Skeletal muscle tissue (tissue), 4 donors: ENCODE data around the gene PLXND1. TPM values are rescaled to one million over a fixed set of nuclear protein-coding genes. Genes with fewer than 3 reads are reported as not detected.

Experiments used
- H3K27ac ChIP-seq: one replicate; pipeline ENCODE4 v1.7.0; 2013; ENCODE audit warnings: mild to moderate bottlenecking, low read depth, low read length, inconsistent platforms
- H3K27me3 ChIP-seq, 3 donors: one replicate each; pipeline ENCODE4 v1.7.0; 2013; ENCODE audit warnings: low read length in 3 of 3; ENCODE audit not compliant: control insufficient read depth in 3 of 3, insufficient read depth in 3 of 3
- H3K36me3 ChIP-seq, 3 donors: one replicate each; pipeline ENCODE4 v1.7.0; 2013; ENCODE audit warnings: low read length in 3 of 3; ENCODE audit not compliant: control insufficient read depth in 3 of 3, insufficient read depth in 3 of 3
- H3K4me1 ChIP-seq, 3 donors: one replicate each; pipeline ENCODE4 v1.7.0; 2013; ENCODE audit warnings: low read length in 3 of 3, mild to moderate bottlenecking in 3 of 3; ENCODE audit not compliant: control insufficient read depth in 3 of 3, insufficient read depth in 3 of 3
- H3K4me3 ChIP-seq, 3 donors: one replicate each; pipeline ENCODE4 v1.7.0; 2013; ENCODE audit warnings: low read length in 3 of 3
- H3K9ac ChIP-seq, 3 donors: one replicate each; pipeline ENCODE4 v1.7.0; 2013; ENCODE audit warnings: low read length in 3 of 3, mild to moderate bottlenecking in 3 of 3, moderate library complexity in 2 of 3, low read depth in 1 of 3
- H3K9me3 ChIP-seq, 3 donors: one replicate each; pipeline ENCODE4 v1.7.0; 2013; ENCODE audit warnings: low read length in 3 of 3; ENCODE audit not compliant: control insufficient read depth in 3 of 3
- total RNA-seq: library from RNA; depleted of rRNA; stranded (reverse); fragments of >200 nt; gene quantifications from one replicate; pipeline ENCODE4 v1.2.3, GENCODE V29; 2014
- donor health status: Osteomylitis.

The PLXND1 gene, protein sequence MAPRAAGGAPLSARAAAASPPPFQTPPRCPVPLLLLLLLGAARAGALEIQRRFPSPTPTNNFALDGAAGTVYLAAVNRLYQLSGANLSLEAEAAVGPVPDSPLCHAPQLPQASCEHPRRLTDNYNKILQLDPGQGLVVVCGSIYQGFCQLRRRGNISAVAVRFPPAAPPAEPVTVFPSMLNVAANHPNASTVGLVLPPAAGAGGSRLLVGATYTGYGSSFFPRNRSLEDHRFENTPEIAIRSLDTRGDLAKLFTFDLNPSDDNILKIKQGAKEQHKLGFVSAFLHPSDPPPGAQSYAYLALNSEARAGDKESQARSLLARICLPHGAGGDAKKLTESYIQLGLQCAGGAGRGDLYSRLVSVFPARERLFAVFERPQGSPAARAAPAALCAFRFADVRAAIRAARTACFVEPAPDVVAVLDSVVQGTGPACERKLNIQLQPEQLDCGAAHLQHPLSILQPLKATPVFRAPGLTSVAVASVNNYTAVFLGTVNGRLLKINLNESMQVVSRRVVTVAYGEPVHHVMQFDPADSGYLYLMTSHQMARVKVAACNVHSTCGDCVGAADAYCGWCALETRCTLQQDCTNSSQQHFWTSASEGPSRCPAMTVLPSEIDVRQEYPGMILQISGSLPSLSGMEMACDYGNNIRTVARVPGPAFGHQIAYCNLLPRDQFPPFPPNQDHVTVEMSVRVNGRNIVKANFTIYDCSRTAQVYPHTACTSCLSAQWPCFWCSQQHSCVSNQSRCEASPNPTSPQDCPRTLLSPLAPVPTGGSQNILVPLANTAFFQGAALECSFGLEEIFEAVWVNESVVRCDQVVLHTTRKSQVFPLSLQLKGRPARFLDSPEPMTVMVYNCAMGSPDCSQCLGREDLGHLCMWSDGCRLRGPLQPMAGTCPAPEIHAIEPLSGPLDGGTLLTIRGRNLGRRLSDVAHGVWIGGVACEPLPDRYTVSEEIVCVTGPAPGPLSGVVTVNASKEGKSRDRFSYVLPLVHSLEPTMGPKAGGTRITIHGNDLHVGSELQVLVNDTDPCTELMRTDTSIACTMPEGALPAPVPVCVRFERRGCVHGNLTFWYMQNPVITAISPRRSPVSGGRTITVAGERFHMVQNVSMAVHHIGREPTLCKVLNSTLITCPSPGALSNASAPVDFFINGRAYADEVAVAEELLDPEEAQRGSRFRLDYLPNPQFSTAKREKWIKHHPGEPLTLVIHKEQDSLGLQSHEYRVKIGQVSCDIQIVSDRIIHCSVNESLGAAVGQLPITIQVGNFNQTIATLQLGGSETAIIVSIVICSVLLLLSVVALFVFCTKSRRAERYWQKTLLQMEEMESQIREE (N-terminal part only)
- total RNA-seq: 92.4 TPM

GRCh38 chr3:129606636-129607390, at the start of gene PLXND1:
PLXND1 (minus strand) TSS chr3:129606676; CDS start chr3:129606639, 37 bp downstream.
- H3K27me3 ChIP-seq: peaks cover 0 to 14% (median 13%) of the 10 kb centered on the region in 3 donors
- H3K36me3 ChIP-seq: peaks cover 0 to 4% (median 0%) of the 10 kb centered on the region in 3 donors
- H3K4me1 ChIP-seq: peaks cover 59 to 73% (median 67%) of the 10 kb centered on the region in 3 donors
- peak within 1 kb of the TSS; percentile 69 to 80 (median 79) for H3K9ac ChIP-seq
- no peaks in the 10 kb centered on the region for H3K9me3 ChIP-seq
- peak within 1 kb of the TSS; percentile 92 for H3K27ac ChIP-seq
- peak within 1 kb of the TSS; percentile 68 to 81 (median 75) for H3K4me3 ChIP-seq

DNA sequence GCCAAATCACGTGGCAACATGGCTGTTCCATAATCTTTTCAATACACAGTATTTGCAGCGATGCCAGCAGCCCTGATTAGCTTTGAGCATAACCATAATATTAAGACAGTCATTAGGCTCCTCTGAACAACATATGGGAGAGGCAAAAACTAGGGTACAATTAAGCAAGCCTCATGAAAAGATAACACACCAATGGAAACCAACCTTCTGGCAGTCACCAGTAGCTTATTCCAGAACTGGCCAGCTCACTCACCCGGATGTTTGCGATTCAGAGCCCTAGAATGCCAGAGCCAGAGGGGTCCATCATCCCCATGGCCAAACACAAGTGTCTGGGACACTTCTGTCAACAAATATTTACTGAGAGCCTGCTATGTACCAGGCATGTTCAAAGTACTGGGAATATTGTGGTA, 48.8 kb upstream of the PLXND1 start:
- no peaks in the 10 kb centered on the region for H3K9me3 ChIP-seq
- no peak overlapping the region for H3K9ac ChIP-seq
- H3K27me3 ChIP-seq: no peaks in the 10 kb centered on the region
- no peak overlapping the region for H3K4me3 ChIP-seq
- H3K4me1 ChIP-seq: peaks cover 5 to 46% (median 37%) of the 10 kb centered on the region in 3 donors
- H3K36me3 ChIP-seq: peaks cover 4 to 13% (median 10%) of the 10 kb centered on the region in 3 donors
- no peak overlapping the region for H3K27ac ChIP-seq

DNA sequence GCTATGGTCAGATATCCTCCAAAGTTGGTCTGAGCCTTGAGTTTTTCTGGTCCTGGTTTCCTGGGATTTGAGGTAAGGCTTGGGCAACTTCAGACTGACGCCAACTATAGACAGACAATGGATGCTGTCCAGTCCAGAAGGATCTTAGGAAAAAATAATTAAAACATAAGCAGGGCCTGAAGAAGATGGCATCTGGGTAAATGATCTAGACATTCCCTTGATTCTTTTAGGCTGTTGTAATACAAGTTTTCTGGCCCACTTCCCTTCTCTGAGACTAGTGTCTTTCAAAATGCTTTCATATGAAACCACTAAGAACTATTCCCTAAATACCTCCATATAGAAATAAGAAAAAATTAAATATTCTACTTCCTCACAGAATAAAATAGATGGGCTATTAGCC, 47.7 kb upstream of the PLXND1 start:
- no peak overlapping the region for H3K9ac ChIP-seq
- no peaks in the 10 kb centered on the region for H3K27me3 ChIP-seq
- no peak overlapping the region for H3K4me3 ChIP-seq
- peaks cover 8 to 51% (median 39%) of the 10 kb centered on the region in 3 donors for H3K4me1 ChIP-seq
- H3K9me3 ChIP-seq: no peaks in the 10 kb centered on the region
- H3K27ac ChIP-seq: no peak overlapping the region
- H3K36me3 ChIP-seq: peaks cover 4 to 16% (median 10%) of the 10 kb centered on the region in 3 donors

DNA sequence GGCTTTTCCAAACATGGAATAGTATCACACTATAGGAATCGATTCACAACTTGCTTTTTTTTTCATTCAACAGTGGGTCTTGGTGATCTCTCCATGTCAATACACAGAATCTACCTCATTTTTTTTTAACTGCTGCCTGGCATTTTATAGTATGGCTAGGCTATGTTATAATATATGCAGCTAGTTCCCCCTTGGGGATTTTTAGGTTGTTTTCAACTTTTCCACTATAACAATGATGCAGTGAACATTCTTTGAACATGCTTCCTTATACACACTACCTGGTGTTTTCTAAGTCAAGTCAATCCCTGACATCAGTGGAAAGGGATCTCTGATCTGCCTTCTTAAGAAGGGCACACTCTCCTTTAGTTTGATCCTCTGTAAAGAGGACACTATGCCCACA, 46.5 kb upstream of the PLXND1 start:
- Histone ChIP-seq H3K9me3 (no peaks in the 10 kb centered on the region), H3K36me3 (peaks cover 4 to 16% (median 10%) of the 10 kb centered on the region in 3 donors), H3K27me3 (no peaks in the 10 kb centered on the region), H3K27ac (no peak overlapping the region), H3K9ac (no peak overlapping the region), H3K4me3 (no peak overlapping the region), H3K4me1 (peaks cover 8 to 45% (median 34%) of the 10 kb centered on the region in 3 donors)

- no peaks in the 10 kb centered on the region for H3K9me3 ChIP-seq
- H3K27me3 ChIP-seq: no peaks in the 10 kb centered on the region
- peaks cover 8 to 33% (median 20%) of the 10 kb centered on the region in 3 donors for H3K4me1 ChIP-seq
- no peak overlapping the region for H3K27ac ChIP-seq
- peak overlapping the region in 1 of 3 donors; percentile 8 for H3K9ac ChIP-seq
- no peak overlapping the region for H3K4me3 ChIP-seq
- H3K36me3 ChIP-seq: peaks cover 4 to 16% (median 10%) of the 10 kb centered on the region in 3 donors
These were observed 45.1 kb upstream of the PLXND1 start for GRCh38 chr3:129651435-129652202.

GRCh38 chr3:129650256-129650872, 43.9 kb upstream of the PLXND1 start:
- Histone ChIP-seq H3K27me3 (no peaks in the 10 kb centered on the region), H3K9me3 (no peaks in the 10 kb centered on the region), H3K27ac (no peak overlapping the region), H3K4me3 (no peak overlapping the region), H3K9ac (peak overlapping the region in 1 of 3 donors; percentile 11), H3K36me3 (peaks cover 4 to 16% (median 10%) of the 10 kb centered on the region in 3 donors), H3K4me1 (peaks cover 8 to 26% (median 15%) of the 10 kb centered on the region in 3 donors)

- Histone ChIP-seq H3K4me1 (peaks cover 8 to 16% (median 11%) of the 10 kb centered on the region in 3 donors), H3K9me3 (no peaks in the 10 kb centered on the region), H3K27me3 (no peaks in the 10 kb centered on the region), H3K9ac (no peak overlapping the region), H3K4me3 (no peak overlapping the region), H3K36me3 (peaks cover 0 to 9% (median 0%) of the 10 kb centered on the region in 3 donors), H3K27ac (no peak overlapping the region)
These were observed 41.9 kb upstream of the PLXND1 start for GRCh38 chr3:129648391-129648790.

- H3K27ac ChIP-seq: no peak overlapping the region
- no peaks in the 10 kb centered on the region for H3K9me3 ChIP-seq
- H3K27me3 ChIP-seq: no peaks in the 10 kb centered on the region
- peaks cover 2 to 5% (median 3%) of the 10 kb centered on the region in 3 donors for H3K4me1 ChIP-seq
- H3K4me3 ChIP-seq: no peak overlapping the region
- no peak overlapping the region for H3K9ac ChIP-seq
- H3K36me3 ChIP-seq: peaks cover 0 to 3% (median 0%) of the 10 kb centered on the region in 3 donors
These were observed 38.8 kb upstream of the PLXND1 start for GRCh38 chr3:129645286-129645685.
